HL-60 (cell line): Measurements from ENCODE around the gene BANF1.

Experiments used
- DNase-seq, 2 experiments: peaks; one replicate each; pipeline ENCODE4 v3.0.0-alpha.2; 2010 to 2020; ENCODE audit warnings: low read depth in 1 of 2, low spot score in 1 of 2
- H3K27ac ChIP-seq: fragments of 250-450 bp; sonication (Bioruptor Pico); replicated peaks from 2 replicates; pipeline ENCODE4 v1.5.1; 2020; ENCODE audit warnings: mild to moderate bottlenecking, moderate library complexity
- H3K27me3 ChIP-seq: fragments of 250-450 bp; sonication (Bioruptor Pico); 2 replicates; pipeline ENCODE4 v1.5.1; 2021; ENCODE audit warnings: mild to moderate bottlenecking, moderate library complexity; ENCODE audit not compliant: insufficient read depth, poor library complexity, severe bottlenecking
- H3K4me3 ChIP-seq: replicated peaks from 2 replicates; pipeline ENCODE4 v1.5.1; 2011; ENCODE audit warnings: mild to moderate bottlenecking, control low read depth, low read length; ENCODE audit not compliant: insufficient read depth
- GABPA ChIP-seq: IDR thresholded peaks from 2 replicates; pipeline ENCODE4 v1.6.1; 2012; ENCODE audit warnings: low read depth
- POLR2AphosphoS5 ChIP-seq: IDR thresholded peaks from 2 replicates; pipeline ENCODE4 v1.6.1; 2012; ENCODE audit warnings: low read depth
- SPI1 ChIP-seq: IDR thresholded peaks from 2 replicates; pipeline ENCODE4 v1.6.1; 2012; ENCODE audit warnings: low read depth, mild to moderate bottlenecking, borderline replicate concordance
- TF ChIP-seq, protein P1 (sequence below): IDR thresholded peaks from 2 replicates; pipeline ENCODE4 v1.6.1; 2012; ENCODE audit warnings: low read depth; ENCODE audit not compliant: insufficient replicate concordance
- TF ChIP-seq, protein P2 (sequence below): IDR thresholded peaks from one replicate; pipeline ENCODE4 v1.5.1; 2011; ENCODE audit warnings: low read length, control low read depth, inconsistent platforms; ENCODE audit not compliant: insufficient read depth

Gene BANF1

DNA sequence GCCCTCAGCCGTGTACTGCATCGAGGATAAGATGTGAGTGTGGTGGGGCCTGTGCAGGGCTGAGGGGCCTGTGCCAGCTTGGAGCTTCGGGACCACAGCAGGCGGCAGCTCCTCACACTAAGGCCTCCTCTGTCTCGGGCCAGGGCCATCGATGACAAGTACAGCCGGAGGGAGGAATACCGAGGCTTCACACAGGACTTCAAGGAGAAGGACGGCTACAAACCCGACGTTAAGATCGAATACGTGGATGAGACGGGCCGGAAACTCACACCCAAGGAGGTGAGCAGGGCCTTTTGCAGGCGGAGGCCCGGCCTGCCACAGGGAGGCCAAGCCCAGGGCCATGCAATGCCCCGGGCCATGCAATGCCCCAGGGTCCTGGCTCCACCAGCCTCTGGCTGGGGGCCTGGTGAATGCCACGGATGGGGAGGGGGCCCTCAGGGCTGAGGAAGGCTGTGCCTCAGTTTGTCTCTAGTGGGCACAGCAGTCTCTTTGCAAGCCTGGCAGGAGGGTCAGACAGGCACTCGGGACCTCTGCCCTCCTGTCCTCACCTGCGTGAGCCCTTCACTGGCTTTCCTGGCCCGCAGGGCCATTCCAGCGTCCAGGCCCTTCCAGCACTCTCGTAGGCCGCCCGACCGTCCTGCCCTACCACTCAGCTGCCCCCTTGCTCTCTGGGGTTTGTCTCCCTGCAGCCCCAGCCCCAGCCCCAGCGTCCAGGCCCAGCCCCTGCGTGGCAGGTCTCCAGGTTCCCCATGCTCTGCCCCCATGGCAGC lies 24.5 kb upstream of the BANF1 start:
- TF ChIP-seq, protein P1, sequence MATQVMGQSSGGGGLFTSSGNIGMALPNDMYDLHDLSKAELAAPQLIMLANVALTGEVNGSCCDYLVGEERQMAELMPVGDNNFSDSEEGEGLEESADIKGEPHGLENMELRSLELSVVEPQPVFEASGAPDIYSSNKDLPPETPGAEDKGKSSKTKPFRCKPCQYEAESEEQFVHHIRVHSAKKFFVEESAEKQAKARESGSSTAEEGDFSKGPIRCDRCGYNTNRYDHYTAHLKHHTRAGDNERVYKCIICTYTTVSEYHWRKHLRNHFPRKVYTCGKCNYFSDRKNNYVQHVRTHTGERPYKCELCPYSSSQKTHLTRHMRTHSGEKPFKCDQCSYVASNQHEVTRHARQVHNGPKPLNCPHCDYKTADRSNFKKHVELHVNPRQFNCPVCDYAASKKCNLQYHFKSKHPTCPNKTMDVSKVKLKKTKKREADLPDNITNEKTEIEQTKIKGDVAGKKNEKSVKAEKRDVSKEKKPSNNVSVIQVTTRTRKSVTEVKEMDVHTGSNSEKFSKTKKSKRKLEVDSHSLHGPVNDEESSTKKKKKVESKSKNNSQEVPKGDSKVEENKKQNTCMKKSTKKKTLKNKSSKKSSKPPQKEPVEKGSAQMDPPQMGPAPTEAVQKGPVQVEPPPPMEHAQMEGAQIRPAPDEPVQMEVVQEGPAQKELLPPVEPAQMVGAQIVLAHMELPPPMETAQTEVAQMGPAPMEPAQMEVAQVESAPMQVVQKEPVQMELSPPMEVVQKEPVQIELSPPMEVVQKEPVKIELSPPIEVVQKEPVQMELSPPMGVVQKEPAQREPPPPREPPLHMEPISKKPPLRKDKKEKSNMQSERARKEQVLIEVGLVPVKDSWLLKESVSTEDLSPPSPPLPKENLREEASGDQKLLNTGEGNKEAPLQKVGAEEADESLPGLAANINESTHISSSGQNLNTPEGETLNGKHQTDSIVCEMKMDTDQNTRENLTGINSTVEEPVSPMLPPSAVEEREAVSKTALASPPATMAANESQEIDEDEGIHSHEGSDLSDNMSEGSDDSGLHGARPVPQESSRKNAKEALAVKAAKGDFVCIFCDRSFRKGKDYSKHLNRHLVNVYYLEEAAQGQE: no peak
- no peak for TF ChIP-seq GABPA
- TF ChIP-seq, protein P2, sequence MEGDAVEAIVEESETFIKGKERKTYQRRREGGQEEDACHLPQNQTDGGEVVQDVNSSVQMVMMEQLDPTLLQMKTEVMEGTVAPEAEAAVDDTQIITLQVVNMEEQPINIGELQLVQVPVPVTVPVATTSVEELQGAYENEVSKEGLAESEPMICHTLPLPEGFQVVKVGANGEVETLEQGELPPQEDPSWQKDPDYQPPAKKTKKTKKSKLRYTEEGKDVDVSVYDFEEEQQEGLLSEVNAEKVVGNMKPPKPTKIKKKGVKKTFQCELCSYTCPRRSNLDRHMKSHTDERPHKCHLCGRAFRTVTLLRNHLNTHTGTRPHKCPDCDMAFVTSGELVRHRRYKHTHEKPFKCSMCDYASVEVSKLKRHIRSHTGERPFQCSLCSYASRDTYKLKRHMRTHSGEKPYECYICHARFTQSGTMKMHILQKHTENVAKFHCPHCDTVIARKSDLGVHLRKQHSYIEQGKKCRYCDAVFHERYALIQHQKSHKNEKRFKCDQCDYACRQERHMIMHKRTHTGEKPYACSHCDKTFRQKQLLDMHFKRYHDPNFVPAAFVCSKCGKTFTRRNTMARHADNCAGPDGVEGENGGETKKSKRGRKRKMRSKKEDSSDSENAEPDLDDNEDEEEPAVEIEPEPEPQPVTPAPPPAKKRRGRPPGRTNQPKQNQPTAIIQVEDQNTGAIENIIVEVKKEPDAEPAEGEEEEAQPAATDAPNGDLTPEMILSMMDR: no peak
- no peak for TF ChIP-seq SPI1
- TF ChIP-seq POLR2AphosphoS5: no peak
- Histone ChIP-seq H3K27me3 (no peaks in the 10 kb centered on the region), H3K27ac (no peak overlapping the region), H3K4me3 (no peak overlapping the region)
- DNase-seq: no peak

GRCh38 chr11:65978391-65979238 lies 23.7 kb upstream of the BANF1 start:
- H3K4me3 ChIP-seq: no peak overlapping the region
- no peak for DNase-seq
- H3K27me3 ChIP-seq: no peaks in the 10 kb centered on the region
- no peak overlapping the region for H3K27ac ChIP-seq
- TF ChIP-seq, protein P2: no peak
- TF ChIP-seq GABPA: no peak
- no peak for TF ChIP-seq SPI1

GRCh38 chr11:65979261-65979759 lies 23.0 kb upstream of the BANF1 start:
- no peak overlapping the region for H3K4me3 ChIP-seq
- no peak for DNase-seq
- H3K27ac ChIP-seq: no peak overlapping the region
- TF ChIP-seq, protein P1: no peak
- TF ChIP-seq POLR2AphosphoS5: peak; percentile 22; the same call in 1 of the 2 replicates
- no peak for TF ChIP-seq SPI1
- TF ChIP-seq, protein P2: no peak
- TF ChIP-seq GABPA: no peak
- H3K27me3 ChIP-seq: no peaks in the 10 kb centered on the region
